Ecto neural progenitor cell (in vitro differentiated cells): ENCODE results near the gene DEPP1.

Experiments
- DNase-seq: peaks from one replicate; pipeline ENCODE4 v3.0.0-alpha.2; 2018; ENCODE audit warnings: low spot score

Gene DEPP1

DNA sequence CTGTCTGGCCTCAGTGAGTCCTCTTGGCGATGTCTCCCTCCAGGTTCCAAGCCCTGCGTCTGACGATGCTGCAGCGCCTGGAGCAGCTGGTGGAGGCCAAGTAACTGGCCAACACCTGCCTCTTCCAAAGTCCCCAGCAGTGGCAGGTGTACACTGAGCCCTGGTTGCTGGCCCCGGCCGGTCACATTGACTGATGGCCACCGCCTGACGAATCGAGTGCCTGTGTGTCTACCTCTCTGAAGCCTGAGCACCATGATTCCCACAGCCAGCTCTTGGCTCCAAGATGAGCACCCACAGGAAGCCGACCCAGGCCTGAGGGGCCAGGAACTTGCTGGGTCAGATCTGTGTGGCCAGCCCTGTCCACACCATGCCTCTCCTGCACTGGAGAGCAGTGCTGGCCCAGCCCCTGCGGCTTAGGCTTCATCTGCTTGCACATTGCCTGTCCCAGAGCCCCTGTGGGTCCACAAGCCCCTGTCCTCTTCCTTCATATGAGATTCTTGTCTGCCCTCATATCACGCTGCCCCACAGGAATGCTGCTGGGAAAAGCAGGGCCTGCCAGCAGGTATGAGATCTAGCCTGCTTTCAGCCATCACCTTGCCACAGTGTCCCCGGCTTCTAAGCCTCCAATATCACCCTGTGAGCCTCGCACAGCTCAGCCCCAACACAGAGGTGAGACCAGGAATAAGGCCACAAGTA, 14.8 kb upstream of the DEPP1 start:
- peak; percentile 39 for DNase-seq

DNA sequence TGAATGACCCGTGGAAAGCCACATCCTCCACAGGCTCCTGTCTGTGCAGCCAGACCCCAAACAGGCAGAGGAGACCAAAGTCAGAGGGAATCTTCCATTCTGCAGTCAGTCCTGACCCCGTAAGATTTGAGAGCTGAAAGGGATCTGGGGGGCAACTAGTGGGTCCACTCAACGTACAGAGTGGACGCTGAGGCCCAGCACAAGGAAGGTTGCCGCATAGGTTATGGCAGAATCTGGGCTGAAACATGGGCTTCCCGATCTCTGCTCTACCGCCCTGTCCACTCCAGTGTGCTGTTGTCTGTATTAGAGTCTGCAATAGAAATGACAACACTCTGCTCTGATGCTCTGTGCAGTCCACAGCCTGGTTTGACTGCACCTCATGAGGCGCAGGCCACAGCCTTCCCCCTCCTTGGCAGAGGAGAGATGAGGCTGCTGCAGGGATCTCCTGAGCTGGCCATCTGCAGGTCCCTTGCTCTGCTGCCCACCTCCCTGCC, 14.2 kb upstream of the DEPP1 start:
- no peak for DNase-seq

DNA sequence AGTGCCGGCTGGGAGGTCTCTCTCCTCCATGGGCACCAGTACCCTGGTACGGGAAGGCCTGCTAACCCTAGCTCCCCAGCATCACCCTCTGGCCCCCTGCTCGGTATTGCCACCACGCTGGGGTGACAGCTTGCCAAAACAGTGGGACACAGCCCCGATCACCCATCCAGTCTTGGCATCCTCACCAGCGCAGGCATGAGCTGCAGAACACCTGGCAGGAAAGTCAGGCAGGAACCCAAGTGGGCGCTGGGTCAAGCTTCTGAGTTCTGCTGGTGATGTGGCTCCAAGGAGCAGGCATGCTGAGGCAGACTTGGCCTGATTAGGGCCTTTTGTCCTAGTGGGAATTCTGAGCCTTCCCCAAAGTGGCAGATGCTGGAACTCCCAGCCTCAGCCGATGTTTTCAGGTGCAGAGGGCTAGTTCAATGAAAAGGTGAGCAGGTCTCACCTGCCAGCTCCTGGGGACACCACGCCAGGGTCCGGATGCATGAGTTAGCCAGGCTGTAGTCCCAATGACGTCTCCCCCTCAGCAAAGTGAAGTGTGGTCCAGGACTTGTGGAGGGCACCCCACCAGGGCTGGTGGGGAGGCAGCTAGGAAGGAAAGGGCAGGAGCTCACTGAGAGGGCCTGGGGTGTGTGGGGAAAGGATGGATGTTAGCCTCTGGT, 13.6 kb upstream of the DEPP1 start:
- DNase-seq: peak; percentile 32

DNA sequence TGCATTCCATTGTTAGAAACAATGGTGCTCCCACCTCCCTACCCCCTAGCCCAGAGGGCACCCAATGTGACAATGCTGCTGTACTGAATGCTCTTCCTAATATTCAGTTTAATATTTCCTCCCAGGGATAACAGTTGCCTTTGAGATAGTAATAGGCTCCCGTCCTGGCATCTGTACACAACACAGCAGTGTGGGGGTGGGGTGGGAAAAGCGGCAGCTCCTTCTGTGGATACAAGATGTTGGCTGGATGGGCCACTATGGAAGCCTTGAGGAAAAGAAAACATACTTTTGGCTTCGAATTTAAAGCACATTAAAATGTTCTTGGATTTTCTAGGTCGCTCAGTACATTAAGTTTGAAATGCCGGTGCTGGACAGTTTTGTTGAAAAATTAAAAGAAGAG, 13.0 kb upstream of the DEPP1 start:
- peak; percentile 27 for DNase-seq

DNA sequence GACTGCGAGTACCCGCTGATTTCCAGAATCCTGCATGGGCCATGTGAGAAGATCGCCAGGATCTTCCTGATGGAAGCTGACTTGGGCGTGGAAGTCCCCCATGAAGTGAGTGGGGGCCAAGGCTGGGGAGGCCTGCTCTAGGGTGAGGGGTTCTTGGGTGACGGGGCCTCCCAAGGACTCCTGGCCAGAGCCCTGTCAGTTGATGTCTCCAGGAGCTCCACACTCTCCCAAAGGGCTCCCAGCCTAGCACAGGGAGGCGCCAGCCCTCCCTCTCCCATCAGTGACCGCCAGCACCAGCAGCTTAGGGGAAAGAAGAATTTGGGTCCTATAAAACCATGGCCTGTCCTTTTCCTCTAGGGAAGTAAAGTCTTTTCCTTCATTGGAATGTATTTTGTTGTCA, 12.4 kb upstream of the DEPP1 start:
- peak; percentile 35 for DNase-seq

DNA sequence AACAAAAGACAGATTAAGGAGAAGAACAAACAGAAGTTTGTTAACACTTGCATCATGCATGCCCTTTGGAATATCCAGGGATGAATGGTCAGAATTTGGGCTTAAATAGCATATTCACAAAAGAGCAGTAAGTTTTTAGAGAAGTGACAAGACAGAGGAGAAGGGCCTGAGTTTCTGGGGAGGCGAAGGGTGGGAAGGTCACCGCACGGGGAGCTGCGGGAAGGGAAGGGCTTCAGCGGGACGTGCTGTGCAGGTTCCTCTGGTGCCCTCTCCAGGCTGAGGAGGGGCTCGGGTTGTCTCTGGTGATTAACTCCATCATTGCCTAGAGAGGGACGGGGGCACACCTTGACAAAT, 11.7 kb upstream of the DEPP1 start:
- DNase-seq: peak; percentile 72

DNA sequence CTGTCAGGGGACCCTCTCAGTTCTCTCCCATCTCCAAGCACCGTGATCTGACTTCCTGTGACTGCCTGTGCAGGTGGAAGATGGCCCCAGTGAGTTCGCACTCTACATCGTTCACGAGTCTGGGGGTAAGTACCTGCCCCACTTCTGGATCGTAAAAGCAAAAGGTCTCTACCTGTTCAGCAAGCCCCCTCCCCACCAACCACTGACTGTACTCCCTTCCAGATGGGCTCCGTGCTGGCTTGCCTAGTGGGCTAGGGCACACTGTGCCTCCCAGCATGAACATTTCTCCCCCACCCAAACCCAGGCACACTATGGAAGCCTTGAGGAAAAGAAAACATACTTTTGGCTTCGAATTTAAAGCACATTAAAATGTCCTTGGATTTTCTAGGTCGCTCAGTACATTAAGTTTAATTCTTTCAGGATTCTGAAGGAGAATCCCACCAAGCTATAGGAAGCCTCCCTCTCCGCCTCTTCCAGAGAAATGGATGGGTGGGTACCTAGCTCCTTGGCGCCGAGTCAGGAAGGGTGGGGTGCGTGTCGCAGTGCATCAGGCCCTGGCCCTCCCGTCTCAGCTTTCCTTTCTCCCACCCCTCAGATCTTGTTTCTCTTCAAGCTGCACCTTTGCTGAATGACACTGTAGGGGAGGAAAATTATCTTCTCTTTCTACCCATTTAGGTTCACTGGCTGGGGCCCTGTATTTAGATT, 11.1 kb upstream of the DEPP1 start:
- DNase-seq: peak; percentile 41

DNA sequence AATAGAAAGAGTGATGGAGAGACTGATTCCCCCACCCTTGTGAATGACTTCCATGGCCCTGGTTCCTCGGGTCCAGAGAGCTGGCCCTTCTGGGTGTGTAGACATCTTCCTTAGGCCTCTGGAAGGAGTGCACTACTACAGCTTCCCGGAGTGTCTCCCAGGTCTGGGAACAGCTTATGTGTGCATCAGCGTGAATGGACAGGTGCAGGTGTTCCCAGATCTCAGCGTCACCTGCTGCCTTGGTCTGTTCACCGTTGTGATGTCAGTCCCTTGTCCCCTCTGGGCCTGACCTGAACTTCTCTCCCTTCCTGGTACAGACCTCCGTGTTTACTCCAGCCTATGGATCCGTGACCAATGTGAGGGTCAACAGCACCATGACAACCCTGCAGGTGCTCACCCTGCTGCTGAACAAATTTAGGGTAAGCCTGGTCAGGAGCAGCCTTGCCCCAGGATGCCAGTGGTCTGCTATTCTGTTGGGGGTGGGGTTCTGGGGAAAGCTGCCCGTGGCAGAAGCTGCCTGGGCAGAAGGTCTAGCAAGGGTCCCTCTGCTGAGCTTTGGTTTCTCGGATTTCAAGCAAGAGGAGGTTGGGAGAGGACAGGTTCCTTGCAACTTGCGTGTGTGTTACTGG, 10.5 kb upstream of the DEPP1 start:
- DNase-seq: peak; percentile 37

DNA sequence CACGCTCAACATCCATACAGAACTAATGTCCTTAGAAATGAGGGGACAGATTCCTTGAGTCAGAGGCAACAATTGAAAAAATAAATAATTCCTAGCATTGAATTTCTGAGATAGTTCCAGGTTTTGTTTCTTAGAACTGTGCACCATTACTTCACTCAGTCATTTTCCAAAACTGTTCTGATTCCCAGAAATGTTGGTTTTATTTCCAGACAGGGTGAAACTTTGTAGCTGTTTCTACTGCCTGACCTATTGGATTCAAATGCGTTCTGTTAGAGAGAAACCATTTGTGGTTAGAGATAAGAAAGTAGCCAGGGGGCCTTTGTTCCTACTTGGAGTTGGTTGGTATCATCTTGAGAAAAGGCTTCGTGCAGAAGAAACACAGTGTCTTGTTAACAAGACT, 8.1 kb upstream of the DEPP1 start:
- DNase-seq: no peak

DNA sequence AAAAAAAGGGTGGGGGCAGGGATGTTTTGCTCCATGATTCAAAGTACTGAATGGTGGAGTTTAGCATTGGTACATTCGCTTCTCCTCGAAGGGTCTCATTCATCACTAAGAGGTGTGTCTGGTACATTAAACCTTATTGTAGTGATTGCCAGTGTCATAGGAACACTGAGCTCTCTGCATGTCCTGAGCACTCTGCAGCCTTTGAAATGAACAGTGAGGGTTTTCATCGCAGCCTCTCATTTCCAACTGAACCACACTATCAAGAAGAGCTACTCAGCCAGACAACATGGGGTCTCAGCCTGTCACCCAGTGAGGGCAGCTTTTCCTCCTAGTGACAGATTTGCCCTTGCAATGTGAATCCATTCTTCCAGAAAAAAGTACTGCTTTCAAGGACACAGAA, 7.6 kb upstream of the DEPP1 start:
- DNase-seq: no peak

DNA sequence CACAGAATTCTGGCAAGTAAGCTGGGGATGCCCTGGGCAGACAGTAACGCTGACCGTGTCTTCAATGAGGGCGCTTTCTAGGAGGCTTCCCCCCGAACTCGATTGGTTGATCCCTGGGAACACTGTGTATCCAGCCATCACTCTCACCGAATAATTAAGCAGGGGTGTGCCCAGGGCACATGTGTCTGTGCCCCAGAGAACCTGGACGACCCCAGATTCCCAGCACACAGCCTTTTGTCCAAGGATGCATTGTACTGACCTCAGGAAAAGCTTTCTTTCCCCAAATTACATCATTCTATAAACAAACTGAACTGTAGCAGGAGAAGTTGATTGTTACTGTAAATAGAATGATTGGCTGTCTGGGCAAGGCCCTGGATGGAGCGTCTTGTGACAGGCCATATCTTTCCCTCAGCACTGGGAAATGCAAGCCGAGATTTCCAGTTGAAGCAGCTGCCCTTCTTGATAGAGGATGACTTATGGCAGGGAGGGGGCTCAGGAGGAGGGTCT, 6.6 kb upstream of the DEPP1 start:
- no peak for DNase-seq

DNA sequence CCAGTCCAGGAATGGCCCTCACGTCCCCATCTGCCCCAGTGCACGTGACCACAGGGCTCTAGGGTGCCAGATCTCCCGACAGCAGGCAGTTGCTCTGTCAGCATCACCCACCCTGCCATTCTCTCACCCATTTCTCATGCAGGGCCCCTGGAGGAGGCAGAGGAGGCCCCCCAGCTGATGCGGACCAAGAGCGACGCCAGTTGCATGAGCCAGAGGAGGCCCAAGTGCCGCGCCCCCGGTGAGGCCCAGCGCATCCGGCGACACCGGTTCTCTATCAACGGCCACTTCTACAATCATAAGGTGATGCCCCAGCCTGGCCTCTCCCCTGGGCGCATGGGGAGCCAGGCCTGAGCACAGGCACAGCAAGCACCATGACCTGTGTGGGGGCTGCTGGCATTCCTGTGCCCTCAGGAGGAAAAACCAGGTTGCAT, 6.1 kb upstream of the DEPP1 start:
- DNase-seq: no peak

DNA sequence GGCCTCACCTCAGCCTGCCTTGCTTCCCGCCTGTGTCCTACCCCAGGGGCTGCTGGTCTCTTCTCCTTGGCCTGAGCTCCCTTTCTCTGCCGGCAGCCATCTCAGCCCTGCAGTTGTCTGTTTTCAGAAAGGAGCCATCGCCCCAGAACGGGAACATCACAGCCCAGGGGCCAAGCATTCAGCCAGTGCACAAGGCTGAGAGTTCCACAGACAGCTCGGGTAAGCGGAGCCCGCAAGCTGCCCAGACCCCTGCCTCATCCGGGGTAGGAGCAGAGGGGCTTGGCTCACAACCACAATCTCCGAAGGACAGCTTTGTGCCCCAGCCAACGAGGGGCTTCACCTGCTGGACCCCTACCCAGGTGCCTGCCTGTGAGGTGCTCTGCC, 5.3 kb upstream of the DEPP1 start:
- no peak for DNase-seq

DNA sequence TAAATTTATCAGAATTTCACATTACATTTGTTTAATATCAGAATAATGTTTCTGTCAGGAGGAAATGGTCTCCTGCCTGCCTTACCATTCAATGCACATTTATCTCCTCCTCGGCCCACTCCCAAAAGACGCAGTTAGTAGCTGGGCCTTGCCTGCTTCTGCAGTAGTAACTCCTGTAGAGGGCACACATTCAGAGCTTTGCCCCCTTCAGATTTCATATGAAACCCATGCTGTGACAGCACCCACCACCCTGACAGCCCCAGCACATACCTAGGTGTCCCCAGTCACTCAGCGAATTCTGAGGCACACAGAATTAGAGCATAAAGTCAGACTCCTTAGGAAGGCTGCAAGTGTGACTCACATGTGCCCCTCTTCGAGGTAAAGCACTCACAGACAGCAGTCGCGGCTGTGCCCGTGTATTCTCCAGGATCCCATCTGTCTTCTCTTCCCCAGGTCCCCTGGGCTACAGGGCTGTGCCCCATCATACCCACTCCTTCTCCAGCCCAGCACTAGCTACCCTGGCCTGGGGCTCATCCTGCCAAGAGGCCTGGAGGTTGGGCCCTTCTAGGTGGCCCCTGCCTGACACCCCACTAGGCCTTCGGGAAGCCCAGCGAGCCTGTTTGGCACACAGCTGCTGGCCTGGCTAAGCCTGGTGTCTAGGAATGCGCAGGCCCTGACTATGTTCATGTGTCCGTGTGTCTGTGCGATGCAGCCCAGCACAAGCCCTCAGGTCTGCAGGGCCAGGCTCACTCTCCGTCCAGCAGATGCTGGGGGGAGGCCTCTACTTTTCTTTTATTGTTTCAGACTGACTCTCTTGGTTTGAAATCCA, 4.7 kb upstream of the DEPP1 start:
- no peak for DNase-seq

DNA sequence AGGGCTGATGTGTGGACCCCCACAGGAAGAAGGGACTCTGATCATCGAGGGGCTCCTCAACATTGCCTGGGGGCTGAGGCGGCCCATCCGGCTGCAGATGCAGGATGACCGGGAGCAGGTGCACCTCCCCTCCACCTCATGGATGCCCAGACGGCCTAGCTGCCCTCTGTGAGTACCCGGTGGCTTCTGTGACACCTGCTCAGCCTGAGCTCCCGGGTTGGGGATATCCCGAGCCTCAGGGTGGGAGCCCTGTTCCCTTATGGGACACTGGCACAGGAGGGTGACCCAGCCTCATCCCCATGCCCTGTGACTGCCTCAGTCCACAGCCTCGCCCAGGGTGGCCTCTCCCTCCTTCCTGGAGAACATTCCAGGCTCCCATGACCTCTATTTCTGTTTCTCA, 3.9 kb upstream of the DEPP1 start:
- DNase-seq: no peak

DNA sequence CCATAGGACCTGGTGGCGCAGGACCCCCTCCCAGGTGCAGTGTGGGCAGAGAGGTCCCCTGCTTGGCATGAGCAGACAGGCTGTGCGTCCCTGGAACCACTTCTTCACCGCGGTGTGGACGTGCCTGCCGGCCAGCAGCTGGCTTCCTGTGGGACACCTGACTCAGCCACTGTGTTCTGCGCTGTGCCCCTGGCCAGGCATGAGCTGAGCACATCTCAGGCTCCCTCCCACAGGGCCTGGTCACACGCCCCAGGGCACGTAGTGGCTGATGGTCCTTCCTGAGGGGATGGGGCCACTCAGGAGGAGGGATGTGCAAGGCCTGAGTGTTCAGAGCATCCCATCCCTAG, 3.5 kb upstream of the DEPP1 start:
- no peak for DNase-seq

DNA sequence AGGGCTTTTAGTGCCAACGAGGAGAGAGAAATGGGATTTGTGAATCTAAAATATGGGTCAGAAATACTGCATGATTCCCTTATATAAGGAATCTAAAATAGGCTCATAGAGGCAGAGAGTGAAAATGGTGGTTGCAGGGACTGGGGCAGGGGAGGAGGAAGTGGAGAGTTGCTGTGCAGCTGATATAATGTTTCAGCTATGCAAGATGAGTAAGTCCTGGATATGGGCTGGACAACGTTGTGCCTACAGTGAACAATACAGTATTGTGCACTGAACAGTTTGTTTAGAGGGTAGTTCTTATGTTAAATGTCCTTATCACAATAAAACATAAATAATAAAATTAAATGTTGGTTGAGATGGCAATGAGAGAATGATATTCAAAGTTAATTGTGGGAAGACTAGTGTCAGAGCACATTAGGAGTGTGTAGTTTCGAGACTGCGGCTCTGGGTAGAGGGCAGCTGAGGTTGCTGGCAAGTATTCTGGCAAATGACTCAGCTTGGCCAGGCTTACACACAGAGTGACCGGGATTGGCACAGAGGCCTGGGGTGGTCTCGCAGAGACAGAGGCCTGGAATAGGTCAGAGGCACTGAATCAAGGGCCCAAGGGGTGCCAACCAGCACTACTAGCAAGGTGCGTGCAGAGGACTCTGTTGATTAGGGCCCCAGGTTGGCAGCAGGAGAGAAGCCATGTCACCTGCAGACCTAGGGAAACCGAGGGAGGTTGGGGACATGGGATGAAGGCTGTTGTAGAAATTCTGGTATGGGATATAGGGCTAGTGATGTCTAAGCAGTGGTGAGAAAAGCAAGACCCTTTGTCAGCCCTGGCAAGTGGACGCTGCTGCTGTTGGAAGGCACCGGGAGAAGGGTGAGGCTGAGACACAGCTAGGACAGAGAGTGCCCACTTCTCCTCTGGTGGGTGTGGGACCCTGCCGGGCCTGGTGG, 2.8 kb upstream of the DEPP1 start:
- DNase-seq: no peak

DNA sequence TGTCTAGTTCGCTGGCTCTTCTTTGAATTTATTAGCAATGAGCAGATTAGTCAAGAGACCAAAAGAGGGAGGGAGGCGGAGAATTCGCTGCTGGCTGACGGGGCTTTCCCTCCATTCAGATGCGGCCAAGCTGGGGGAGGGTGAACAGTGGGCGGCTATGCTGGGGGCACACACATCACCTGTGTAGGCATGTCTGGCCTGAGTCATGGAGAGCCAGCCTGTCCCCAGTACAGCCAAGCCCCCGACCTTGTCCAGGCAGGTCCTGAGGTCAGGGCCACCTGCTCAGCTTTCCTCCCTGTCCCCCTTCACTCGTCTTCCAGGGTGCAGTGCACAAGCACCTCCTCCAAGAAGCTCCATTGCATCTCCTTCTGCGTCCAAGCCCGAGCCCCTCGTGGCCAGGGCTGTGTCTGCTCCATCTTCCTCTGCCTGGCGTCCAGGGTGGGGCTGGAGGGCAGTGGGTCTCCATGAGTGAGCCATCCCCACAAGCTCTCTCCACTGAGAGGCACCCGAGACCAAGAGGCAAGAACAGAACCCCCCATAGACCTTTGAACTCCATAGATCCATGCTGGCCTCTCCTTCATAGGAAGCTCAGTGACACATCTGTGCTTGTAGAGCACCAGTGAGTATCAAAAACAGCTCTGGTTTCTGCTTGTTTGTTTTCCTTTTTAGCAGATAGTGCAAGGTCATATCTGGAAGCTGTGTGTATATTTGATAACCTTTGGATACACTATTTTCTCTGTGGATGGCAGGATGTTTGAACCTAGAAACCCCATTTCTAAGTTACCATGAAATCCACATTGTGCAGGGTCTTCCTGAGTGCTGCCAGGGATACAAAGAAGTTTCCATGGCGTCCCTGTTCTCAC, 1.9 kb upstream of the DEPP1 start:
- no peak for DNase-seq

DNA sequence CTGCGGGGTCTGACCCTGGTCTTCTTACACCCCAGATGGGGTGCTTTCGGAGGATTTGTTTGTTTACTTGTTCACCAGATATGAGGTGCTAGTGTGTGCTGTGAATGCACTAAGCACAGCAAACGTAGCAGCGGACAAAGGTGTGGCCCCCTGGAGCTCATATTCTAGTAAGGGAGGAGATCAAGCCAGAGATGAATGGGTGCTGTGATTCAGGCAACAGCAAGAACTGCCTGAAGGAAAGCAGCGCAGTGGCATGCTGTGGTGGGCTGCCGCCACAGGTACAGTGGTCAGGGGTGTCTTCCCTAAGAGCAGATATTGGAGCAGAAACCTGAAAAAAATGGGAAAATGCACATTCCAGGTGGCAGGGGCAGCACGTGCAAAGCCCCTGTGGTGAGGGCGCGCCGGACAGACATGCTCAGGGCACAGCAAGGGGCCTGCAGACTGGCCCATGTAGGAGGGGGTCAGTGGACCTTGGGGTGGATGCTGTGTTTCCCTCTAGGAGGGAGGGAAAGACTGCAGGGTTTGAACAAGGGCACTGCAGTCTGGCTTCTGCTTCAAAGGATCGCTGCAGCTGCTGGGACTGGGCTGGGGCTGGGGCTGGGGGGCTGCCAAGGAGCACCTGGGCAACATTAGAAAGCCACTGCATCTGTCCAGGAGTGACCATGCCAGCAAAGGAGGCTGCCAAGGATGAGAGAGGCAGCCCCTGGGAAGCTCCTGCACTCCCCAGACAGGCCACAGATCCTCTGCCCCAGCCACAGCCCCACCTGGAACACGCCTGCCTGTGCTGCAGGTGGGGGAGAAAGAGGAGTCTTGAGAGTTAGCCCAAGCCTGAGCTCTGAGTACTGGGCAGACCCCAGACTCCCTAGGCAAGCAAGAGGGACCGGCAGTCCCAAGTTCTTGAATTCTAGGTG, 927 bp upstream of the DEPP1 start:
- DNase-seq: no peak
